GM19351 (cell line): Measurements from ENCODE around the gene GAL3ST2.
A peak's percentile ranks its signal among the peaks of the same experiment; 100 is the strongest.

ENCODE experiments used
- ATAC-seq: cut with Tn5 transposase; IDR thresholded peaks from one replicate; pipeline ENCODE4 v1.9.1; 2021; ENCODE audit warnings: mild to moderate bottlenecking, moderate library complexity; ENCODE audit not compliant: unreplicated experiment

Gene GAL3ST2

GRCh38 chr2:241842620-241843211, 66.1 kb downstream of the GAL3ST2 start:
- ATAC-seq: no peak

- ATAC-seq: peak; percentile 14
Measured at GRCh38 chr2:241843321-241844065, 66.9 kb downstream of the GAL3ST2 start.

- peak; percentile 62 for ATAC-seq
Measured at GRCh38 chr2:241844066-241844728, 67.6 kb downstream of the GAL3ST2 start.

- ATAC-seq: no peak
Measured at GRCh38 chr2:241844831-241845578, 68.4 kb downstream of the GAL3ST2 start.

- no peak for ATAC-seq
Measured at GRCh38 chr2:241846406-241846805, 69.8 kb downstream of the GAL3ST2 start.

- ATAC-seq: no peak
Measured at GRCh38 chr2:241848761-241849615, 72.4 kb downstream of the GAL3ST2 start.

GRCh38 chr2:241849616-241850543, 73.3 kb downstream of the GAL3ST2 start:
- ATAC-seq: no peak

- no peak for ATAC-seq
Measured at GRCh38 chr2:241850544-241851324, 74.1 kb downstream of the GAL3ST2 start.

GRCh38 chr2:241851325-241852115, 74.9 kb downstream of the GAL3ST2 start:
- ATAC-seq: no peak

GRCh38 chr2:241852116-241852980, 75.7 kb downstream of the GAL3ST2 start:
- ATAC-seq: no peak

- no peak for ATAC-seq
Measured at GRCh38 chr2:241852981-241853631, 76.5 kb downstream of the GAL3ST2 start.
